Measurements from ENCODE around the gene MMRN2. TPM values are rescaled to one million over a fixed set of nuclear protein-coding genes. Genes with fewer than 3 reads are reported as not detected.
"Not testable (repeated sequence)": the region's sequence is repeated elsewhere in the genome, so short reads cannot be mapped to it uniquely, and the experiment has no call there.

MMRN2 gene
- total RNA-seq, 1 donor from 2014 or later: 3.9 TPM

DNA sequence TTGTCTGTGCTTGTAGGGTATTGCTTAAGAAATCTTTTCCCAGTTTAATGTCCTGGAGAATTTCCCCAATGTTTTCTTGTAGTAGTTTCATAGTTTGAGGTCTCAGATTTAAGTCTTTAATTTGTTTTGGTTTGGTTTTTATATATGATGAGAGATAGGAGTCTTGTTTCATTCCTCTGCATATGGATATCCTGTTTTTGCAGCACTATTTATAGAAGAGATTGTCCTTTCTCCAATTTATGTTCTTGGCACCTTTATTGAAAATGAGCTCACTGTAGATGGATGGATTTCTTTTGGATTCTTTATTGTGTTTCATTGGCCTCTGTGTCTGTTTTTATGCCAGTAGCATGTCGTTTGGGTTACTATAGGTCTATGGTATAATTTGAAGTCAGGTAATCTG, 31.1 kb upstream of the MMRN2 start:
- FAIRE-seq: no peak
- H3K4me3 ChIP-seq (ENCODE audit: low read depth, low read length): no peak overlapping the region
- TF ChIP-seq, protein P1, sequence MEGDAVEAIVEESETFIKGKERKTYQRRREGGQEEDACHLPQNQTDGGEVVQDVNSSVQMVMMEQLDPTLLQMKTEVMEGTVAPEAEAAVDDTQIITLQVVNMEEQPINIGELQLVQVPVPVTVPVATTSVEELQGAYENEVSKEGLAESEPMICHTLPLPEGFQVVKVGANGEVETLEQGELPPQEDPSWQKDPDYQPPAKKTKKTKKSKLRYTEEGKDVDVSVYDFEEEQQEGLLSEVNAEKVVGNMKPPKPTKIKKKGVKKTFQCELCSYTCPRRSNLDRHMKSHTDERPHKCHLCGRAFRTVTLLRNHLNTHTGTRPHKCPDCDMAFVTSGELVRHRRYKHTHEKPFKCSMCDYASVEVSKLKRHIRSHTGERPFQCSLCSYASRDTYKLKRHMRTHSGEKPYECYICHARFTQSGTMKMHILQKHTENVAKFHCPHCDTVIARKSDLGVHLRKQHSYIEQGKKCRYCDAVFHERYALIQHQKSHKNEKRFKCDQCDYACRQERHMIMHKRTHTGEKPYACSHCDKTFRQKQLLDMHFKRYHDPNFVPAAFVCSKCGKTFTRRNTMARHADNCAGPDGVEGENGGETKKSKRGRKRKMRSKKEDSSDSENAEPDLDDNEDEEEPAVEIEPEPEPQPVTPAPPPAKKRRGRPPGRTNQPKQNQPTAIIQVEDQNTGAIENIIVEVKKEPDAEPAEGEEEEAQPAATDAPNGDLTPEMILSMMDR (IDR thresholded peaks at IDR 0.05; ENCODE audit: insufficient read depth, low read length, severe bottlenecking): no peak
- H3K27me3 ChIP-seq (ENCODE audit: control insufficient read depth, insufficient read depth, low read length): no peaks in the 10 kb centered on the region
- DNase-seq (ENCODE audit: low read depth): no peak
- no peaks in the 10 kb centered on the region for H3K36me3 ChIP-seq (ENCODE audit: control insufficient read depth, insufficient read depth, low read length)

DNA sequence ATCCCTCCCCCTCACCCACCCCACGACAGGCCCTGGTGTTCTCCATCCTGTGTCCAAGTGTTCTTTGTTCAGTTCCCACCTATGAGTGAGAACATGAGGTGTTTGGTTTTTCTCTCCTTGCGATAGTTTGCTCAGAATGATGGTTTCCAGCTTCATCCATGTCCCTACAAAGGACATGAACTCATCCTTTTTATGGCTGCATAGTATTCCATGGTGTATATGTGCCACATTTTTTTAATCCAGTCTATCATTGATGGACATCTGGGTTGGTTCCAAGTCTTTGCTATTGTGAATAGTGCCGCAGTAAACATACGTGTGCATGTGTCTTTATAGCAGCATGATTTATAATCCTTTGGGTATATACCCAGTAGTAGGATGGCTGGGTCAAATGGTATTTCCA, 27.1 kb upstream of the MMRN2 start:
- not testable (repeated sequence) for FAIRE-seq; H3K36me3 ChIP-seq (ENCODE audit: control insufficient read depth, insufficient read depth, low read length); H3K27me3 ChIP-seq (ENCODE audit: control insufficient read depth, insufficient read depth, low read length); H3K4me3 ChIP-seq (ENCODE audit: low read depth, low read length); DNase-seq (ENCODE audit: low read depth)

DNA sequence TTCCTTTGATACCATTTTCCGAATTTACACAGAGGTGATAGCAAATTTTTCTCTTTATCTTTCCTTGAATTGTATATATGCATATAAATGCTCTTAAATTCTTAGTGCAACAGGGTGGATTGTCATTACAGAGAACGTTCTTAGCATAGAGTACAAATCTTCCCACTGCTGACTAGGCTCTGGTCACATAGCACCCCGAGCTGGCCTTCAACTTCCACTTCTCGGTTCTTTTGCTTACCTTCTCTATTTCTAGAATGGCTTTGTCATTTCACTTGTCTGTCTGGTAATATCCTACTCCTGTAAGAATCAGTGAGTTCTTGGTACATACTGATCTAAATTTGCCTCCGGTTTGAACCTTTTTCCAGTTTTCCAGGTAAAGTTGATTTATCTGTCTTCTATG, 24.3 kb upstream of the MMRN2 start:
- Histone ChIP-seq H3K27me3 (ENCODE audit: control insufficient read depth, insufficient read depth, low read length) (no peaks in the 10 kb centered on the region), H3K4me3 (ENCODE audit: low read depth, low read length) (no peak overlapping the region), H3K36me3 (ENCODE audit: control insufficient read depth, insufficient read depth, low read length) (no peaks in the 10 kb centered on the region)
- TF ChIP-seq, protein P1 (IDR thresholded peaks at IDR 0.05; ENCODE audit: insufficient read depth, low read length, severe bottlenecking): no peak
- DNase-seq (ENCODE audit: low read depth) (no peak), FAIRE-seq (no peak)

DNA sequence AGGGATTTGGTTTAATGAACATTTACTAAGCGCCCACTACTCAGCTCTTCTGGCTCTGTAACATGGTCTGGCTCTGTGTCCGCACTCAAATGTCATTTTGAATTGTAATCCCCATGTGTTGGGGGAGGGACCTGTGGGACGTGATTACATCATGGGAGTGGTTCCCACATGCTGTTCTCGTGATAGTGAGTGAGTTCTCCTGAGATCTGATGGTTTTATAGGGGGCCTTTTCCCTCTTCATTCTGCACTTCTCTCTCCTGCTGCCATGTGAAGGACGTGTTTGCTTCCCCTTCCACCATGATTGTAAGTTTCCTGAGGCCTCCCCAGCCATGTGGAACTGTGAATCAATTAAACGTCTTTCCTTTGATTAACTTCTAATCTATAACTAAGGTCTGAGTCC, 23.6 kb upstream of the MMRN2 start:
- not testable (repeated sequence) for FAIRE-seq; H3K27me3 ChIP-seq (ENCODE audit: control insufficient read depth, insufficient read depth, low read length); H3K4me3 ChIP-seq (ENCODE audit: low read depth, low read length); DNase-seq (ENCODE audit: low read depth); H3K36me3 ChIP-seq (ENCODE audit: control insufficient read depth, insufficient read depth, low read length)

DNA sequence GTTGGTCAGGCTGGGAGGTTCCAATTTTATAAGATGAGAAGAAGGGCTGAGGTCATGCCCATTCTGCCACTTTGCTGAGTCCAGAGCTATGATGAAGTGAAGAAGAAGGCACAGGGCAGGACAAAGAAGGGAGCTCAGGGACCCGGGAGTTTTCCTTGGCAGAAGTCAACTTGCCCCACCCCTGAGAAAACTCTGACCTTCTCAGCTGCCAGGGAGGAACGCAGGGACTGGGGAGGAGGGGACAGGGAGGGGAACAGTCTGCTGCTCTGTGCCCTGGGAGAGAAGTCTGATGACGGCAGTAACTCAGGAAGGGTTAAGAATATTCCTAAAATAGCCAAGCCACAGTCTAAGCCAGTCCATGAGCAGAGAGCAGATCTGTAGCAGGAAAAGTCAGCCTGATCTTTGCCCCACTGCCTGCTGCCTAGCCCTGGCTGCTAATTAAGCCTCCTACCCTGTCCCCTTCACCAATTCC, 22.6 kb upstream of the MMRN2 start:
- no peak overlapping the region for H3K4me3 ChIP-seq (ENCODE audit: low read depth, low read length)
- TF ChIP-seq, protein P1 (IDR thresholded peaks at IDR 0.05; ENCODE audit: insufficient read depth, low read length, severe bottlenecking): no peak
- no peaks in the 10 kb centered on the region for H3K36me3 ChIP-seq (ENCODE audit: control insufficient read depth, insufficient read depth, low read length)
- FAIRE-seq (peak; percentile 52), DNase-seq (ENCODE audit: low read depth) (no peak)
- H3K27me3 ChIP-seq (ENCODE audit: control insufficient read depth, insufficient read depth, low read length): no peaks in the 10 kb centered on the region

DNA sequence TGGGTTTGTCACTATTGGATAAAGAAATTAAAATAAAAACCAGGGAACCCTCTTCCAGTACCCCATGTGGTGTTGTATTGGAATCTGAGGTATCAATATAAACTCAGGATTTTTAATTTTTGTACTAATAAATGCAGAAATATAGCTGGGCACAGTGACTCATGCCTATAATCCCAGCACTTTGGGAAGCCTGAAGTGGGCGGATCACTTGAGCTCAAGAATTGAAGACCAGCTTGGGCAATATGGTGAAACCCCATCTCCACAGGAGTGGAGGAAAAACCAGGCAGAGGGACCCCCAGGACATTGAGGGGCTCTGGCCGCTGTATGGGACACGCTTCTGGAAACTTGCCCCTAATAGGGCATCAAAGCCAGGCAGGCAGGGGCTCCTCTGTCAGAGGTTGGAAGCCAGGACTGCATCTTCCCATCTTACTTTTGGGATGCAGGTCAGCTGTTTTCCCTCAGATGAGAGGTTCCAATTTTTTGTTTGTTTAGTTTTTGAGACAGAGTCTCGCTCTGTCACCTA, 21.9 kb upstream of the MMRN2 start:
- Histone ChIP-seq H3K36me3 (ENCODE audit: control insufficient read depth, insufficient read depth, low read length) (no peaks in the 10 kb centered on the region), H3K4me3 (ENCODE audit: low read depth, low read length) (no peak overlapping the region), H3K27me3 (ENCODE audit: control insufficient read depth, insufficient read depth, low read length) (no peaks in the 10 kb centered on the region)
- FAIRE-seq (no peak), DNase-seq (ENCODE audit: low read depth) (peak; percentile 48)
- TF ChIP-seq, protein P1 (IDR thresholded peaks at IDR 0.05; ENCODE audit: insufficient read depth, low read length, severe bottlenecking): no peak

DNA sequence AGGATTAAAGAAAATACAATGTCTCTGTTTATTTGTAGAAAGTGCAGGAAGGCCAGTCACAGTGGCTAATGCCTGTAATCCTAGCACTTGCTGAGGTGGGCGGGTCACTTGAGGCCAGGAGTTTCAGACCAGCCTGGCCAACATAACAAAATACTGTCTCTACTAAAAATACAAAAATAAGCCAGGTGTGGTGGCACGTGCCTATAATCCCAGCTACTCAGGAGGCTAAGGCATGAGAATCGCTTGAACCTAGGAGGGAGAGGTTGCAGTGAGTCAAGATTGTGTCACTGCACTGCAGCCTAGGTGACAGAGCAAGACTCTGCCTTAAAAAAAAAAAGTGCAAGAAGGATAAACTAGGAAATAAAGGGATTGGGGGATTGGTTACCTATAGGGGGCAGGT, 21.0 kb upstream of the MMRN2 start:
- H3K27me3 ChIP-seq (ENCODE audit: control insufficient read depth, insufficient read depth, low read length); FAIRE-seq; H3K4me3 ChIP-seq (ENCODE audit: low read depth, low read length); H3K36me3 ChIP-seq (ENCODE audit: control insufficient read depth, insufficient read depth, low read length): not testable (repeated sequence)
- peak; percentile 73 for DNase-seq (ENCODE audit: low read depth)

Measured in bronchial epithelial cell (primary cell).